GM19438 (cell line): Measurements from ENCODE around the gene TMEFF2.

Source experiments
- ATAC-seq: cut with Tn5 transposase; IDR thresholded peaks from one replicate; pipeline ENCODE4 v1.9.1; 2021; ENCODE audit warnings: low read depth; ENCODE audit not compliant: unreplicated experiment

The TMEFF2 gene

GRCh38 chr2:191979221-191979730, 215.5 kb downstream of the TMEFF2 start:
- ATAC-seq = no peak

GRCh38 chr2:191977754-191978153, 217.0 kb downstream of the TMEFF2 start:
- ATAC-seq = no peak

GRCh38 chr2:191976436-191976835, 218.3 kb downstream of the TMEFF2 start:
- ATAC-seq = no peak

- no peak for ATAC-seq
These were observed 220.1 kb downstream of the TMEFF2 start for GRCh38 chr2:191974676-191975075.

- no peak for ATAC-seq
These were observed 223.9 kb downstream of the TMEFF2 start for GRCh38 chr2:191970867-191971266.

GRCh38 chr2:191968120-191968519, 226.6 kb downstream of the TMEFF2 start:
- ATAC-seq = no peak

GRCh38 chr2:191965733-191966132, 229.0 kb downstream of the TMEFF2 start:
- no peak for ATAC-seq

GRCh38 chr2:191961556-191961955, 233.2 kb downstream of the TMEFF2 start:
- ATAC-seq = no peak

- ATAC-seq = no peak
These were observed 235.5 kb downstream of the TMEFF2 start for GRCh38 chr2:191959209-191959608.

- no peak for ATAC-seq
These were observed 236.5 kb downstream of the TMEFF2 start for GRCh38 chr2:191957996-191958860.

- no peak for ATAC-seq
These were observed 240.3 kb downstream of the TMEFF2 start for GRCh38 chr2:191954451-191954850.

GRCh38 chr2:191952515-191953270, 242.0 kb downstream of the TMEFF2 start:
- no peak for ATAC-seq

GRCh38 chr2:191951832-191952231, 242.9 kb downstream of the TMEFF2 start:
- no peak for ATAC-seq

GRCh38 chr2:191951376-191951775, 243.4 kb downstream of the TMEFF2 start:
- no peak for ATAC-seq

- ATAC-seq = no peak
These were observed 244.4 kb downstream of the TMEFF2 start for GRCh38 chr2:191950132-191950874.

- ATAC-seq = no peak
These were observed 247.5 kb downstream of the TMEFF2 start for GRCh38 chr2:191947235-191947634.

GRCh38 chr2:191946471-191947182, 248.1 kb downstream of the TMEFF2 start:
- no peak for ATAC-seq

- no peak for ATAC-seq
These were observed 249.1 kb downstream of the TMEFF2 start for GRCh38 chr2:191945623-191946022.

GRCh38 chr2:191942739-191943103, 252.0 kb downstream of the TMEFF2 start:
- ATAC-seq = no peak

GRCh38 chr2:191942090-191942738, 252.5 kb downstream of the TMEFF2 start:
- no peak for ATAC-seq
